ENCODE data around the gene NCOR1. TPM values are rescaled to one million over a fixed set of nuclear protein-coding genes. Genes with fewer than 3 reads are reported as not detected.
A peak's percentile ranks its signal among the peaks of the same experiment; 100 is the strongest.

Gene NCOR1
- total and polyA plus RNA-seq, 2 of the 13 experiments (the other 11 are each of a cell fraction or from before 2014, with no cell fraction given), result 57.0 to 71.7 TPM

DNA sequence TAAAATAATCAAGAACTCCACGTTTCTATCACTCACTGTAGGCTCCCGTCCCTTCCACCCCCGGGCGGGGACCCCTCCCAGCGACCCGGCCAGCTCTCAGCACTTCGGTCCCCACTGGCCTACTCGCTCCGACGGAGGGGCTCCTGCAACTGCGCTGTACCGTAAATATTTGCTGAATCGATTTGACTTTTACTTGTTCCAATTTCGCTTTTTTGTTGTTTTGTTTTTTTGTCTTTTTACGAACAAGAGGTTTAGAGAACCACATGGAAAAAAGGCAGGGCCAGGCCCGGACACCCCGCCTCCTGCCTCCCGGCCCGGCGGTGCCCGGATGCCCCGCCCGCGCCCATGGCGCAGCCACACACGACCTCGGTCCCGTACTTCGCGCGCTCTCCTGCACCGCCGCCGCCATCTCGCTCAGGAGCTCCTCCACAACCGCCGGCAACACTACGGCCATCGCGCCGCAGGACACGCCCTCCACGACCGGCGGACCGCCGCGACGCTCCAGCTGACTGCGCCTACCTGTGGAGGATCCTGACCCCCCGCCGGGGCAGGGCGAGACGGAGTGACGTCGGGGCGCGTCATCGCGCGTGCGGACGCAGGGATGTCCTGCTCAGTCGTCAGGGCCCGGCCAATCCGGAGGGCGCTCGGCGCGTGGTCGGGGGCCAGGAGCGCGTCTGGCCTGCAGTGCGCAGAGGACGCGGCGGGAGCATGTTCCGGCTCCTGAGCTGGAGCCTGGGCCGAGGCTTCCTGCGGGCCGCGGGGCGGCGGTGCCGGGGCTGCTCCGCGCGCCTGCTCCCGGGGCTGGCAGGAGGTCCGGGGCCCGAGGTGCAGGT is 216.0 kb downstream of the NCOR1 start, which contains the start of the genes TTC19 and ZSWIM7 (continued):
- TF ChIP-seq RORA (CRISPR knock-in tag; IDR thresholded peaks at IDR 0.05) (no peak), FOXO1 (CRISPR knock-in tag; IDR thresholded peaks at IDR 0.05) (peak; percentile 81), NFYB (CRISPR knock-in tag; IDR thresholded peaks at IDR 0.05) (peak; percentile 82), AGO1 (IDR thresholded peaks at IDR 0.05; ENCODE audit: low read depth, low read length, poor library complexity, severe bottlenecking) (no peak), ZNF484 (CRISPR knock-in tag; IDR thresholded peaks at IDR 0.05; ENCODE audit: borderline replicate concordance, low read depth) (no peak), IKZF1 (IDR thresholded peaks at IDR 0.05) (no peak), ERF (CRISPR knock-in tag; IDR thresholded peaks at IDR 0.05) (peak; percentile 97), RFX1 (IDR thresholded peaks at IDR 0.05) (no peak), GTF3A (CRISPR knock-in tag; conservative IDR thresholded peaks at IDR 0.05) (no peak), DDIT3 (CRISPR knock-in tag; IDR thresholded peaks at IDR 0.05) (no peak), SATB2 (CRISPR knock-in tag; IDR thresholded peaks at IDR 0.05) (no peak), HHEX (CRISPR knock-in tag; IDR thresholded peaks at IDR 0.05) (no peak), IKZF4 (CRISPR knock-in tag; IDR thresholded peaks at IDR 0.05; ENCODE audit: borderline replicate concordance, low read depth, not compliant biosample characterization) (peak; percentile 95), ONECUT2 (CRISPR knock-in tag; IDR thresholded peaks at IDR 0.05) (peak; percentile 55; the same call in 1 of the 2 replicates), SOX6 (IDR thresholded peaks at IDR 0.05) (no peak), SOX6 (CRISPR knock-in tag; IDR thresholded peaks at IDR 0.05) (peak; percentile 87), ZNF629 (CRISPR knock-in tag; conservative IDR thresholded peaks at IDR 0.05) (peak; percentile 8; the same call in 1 of the 2 replicates), RBM22 (optimal IDR thresholded peaks at IDR 0.05; ENCODE audit: low read length) (no peak), SPEN (CRISPR knock-in tag; IDR thresholded peaks at IDR 0.05; ENCODE audit: low read depth) (peak; percentile 88), SP1 (IDR thresholded peaks at IDR 0.05) (no peak), SP1 (CRISPR knock-in tag; IDR thresholded peaks at IDR 0.05) (peak; percentile 94), CBX2 (IDR thresholded peaks at IDR 0.05; ENCODE audit: low read depth, low read length) (no peak), CBX2 (CRISPR knock-in tag; IDR thresholded peaks at IDR 0.05; ENCODE audit: low read depth) (no peak; the same call in 1 of the 2 replicates), RXRB (CRISPR knock-in tag; IDR thresholded peaks at IDR 0.05; ENCODE audit: borderline replicate concordance) (peak; percentile 80), MXD4 (CRISPR knock-in tag; IDR thresholded peaks at IDR 0.05) (peak; percentile 96), ZNF670 (CRISPR knock-in tag; IDR thresholded peaks at IDR 0.05; ENCODE audit: borderline replicate concordance) (0 out of 2 replicates have a peak, but pooled peaks have one; percentile 38)
- TF ChIP-seq, protein P1, sequence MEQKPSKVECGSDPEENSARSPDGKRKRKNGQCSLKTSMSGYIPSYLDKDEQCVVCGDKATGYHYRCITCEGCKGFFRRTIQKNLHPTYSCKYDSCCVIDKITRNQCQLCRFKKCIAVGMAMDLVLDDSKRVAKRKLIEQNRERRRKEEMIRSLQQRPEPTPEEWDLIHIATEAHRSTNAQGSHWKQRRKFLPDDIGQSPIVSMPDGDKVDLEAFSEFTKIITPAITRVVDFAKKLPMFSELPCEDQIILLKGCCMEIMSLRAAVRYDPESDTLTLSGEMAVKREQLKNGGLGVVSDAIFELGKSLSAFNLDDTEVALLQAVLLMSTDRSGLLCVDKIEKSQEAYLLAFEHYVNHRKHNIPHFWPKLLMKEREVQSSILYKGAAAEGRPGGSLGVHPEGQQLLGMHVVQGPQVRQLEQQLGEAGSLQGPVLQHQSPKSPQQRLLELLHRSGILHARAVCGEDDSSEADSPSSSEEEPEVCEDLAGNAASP (CRISPR knock-in tag; IDR thresholded peaks at IDR 0.05; ENCODE audit: borderline replicate concordance), result peak; percentile 84; the same call in 1 of the 2 replicates
- TF ChIP-seq, protein P2, sequence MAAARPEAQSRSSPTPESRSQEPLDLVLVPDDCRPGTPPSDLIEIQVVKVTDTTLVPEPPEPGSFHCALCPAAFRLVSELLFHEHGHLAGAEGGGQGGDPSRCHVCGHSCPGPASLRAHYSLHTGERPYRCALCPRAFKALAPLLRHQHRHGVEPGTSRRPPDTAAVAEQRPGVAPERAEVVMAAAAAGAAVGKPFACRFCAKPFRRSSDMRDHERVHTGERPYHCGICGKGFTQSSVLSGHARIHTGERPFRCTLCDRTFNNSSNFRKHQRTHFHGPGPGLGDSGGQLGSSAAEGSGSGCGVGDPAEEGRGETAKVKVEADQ (CRISPR knock-in tag; IDR thresholded peaks at IDR 0.05; ENCODE audit: borderline replicate concordance), result peak; percentile 85; the same call in 1 of the 2 replicates
- TF ChIP-seq, protein P3, sequence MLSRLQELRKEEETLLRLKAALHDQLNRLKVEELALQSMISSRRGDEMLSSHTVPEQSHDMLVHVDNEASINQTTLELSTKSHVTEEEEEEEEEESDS (CRISPR knock-in tag; IDR thresholded peaks at IDR 0.05; ENCODE audit: borderline replicate concordance), result no peak; the same call in 1 of the 2 replicates
